COLO668 (cell line): Measurements from ENCODE around the gene DHX8.
"Not testable (repeated sequence)": the region's sequence is repeated elsewhere in the genome, so short reads cannot be mapped to it uniquely, and the experiment has no call there.

ENCODE experiments used
- DNase-seq: peaks from one replicate; lab custom pipeline; 2025; ENCODE audit not compliant: unreplicated experiment; lab: John Stamatoyannopoulos, UW

Gene DHX8

DNA sequence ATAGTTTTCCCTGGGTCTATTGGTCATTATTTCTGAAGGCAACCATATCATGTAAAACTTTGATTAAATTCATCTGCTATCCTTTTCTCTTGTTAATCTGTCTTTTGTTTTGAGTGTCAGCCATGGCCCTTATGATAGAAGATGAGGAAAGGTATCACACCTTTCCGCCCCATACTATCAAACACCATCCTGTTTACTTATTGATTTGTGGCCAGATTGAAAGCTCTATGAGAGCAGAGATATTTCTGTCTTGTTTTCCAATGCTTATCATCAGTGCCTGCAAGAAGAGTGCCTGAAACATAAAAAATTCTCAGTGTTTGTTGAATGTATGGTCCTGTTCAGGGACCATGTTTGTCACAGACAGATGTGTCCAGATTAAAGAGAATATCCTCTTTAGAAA lies 22.6 kb upstream of the DHX8 start:
- no peak for DNase-seq

DNA sequence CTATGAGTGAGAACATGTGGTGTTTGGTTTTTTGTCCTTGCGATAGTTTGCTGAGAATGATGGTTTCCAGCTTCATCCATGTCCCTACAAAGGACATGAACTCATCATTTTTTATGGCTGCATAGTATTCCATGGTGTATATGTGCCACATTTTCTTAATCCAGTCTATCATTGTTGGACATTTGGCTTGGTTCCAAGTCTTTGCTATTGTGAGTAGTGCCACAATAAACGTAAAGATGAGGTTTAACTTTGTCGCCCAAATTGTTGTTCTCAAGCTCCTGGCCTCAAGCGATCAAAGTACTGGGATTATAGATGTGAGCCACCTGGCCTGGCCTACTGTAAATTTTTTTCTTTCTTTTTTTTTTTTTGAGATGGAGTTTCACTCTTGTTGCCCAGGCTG lies 21.2 kb upstream of the DHX8 start:
- DNase-seq = not testable (repeated sequence)

DNA sequence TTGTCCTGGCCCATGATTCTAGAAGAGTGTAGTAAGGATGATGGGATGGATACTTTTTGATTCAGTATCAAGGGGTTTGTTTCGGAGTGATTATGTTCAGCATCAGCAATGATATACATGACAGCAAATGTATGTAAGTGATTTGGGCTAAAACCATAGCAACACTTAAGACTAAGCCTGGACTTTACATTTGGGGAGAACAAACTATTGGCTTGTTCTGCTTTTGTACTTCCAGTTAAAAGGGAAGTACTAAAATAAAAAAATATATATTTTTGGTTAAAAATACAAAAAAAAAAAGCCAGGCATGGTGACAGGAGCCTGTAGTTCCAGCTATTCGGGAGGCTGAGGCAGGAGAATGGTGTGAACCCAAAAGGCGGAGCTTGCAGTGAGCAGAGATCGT lies 20.5 kb upstream of the DHX8 start:
- DNase-seq = no peak

- DNase-seq = no peak
Observed at GRCh38 chr17:43464046-43464445, 19.7 kb upstream of the DHX8 start.

DNA sequence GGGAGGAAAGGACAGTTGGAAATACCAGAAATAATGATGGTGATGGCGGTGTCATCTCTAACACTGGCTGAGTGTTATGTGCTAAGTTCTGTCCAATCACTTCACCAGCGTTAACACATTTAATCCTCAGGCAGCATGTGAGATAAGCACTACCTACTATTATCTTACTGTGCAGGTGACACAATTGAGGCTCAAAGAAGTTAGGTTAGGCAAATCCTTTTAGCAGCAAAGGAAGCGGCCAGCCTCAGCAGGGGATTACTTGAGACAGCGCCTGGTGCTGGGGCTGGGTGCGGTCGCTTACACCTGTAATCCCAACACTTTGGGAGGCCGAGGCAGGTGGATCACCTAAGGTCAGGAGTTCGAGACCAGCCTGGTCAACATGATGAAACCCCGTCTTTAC lies 18.7 kb upstream of the DHX8 start:
- DNase-seq = no peak

GRCh38 chr17:43467981-43468581 lies 15.7 kb upstream of the DHX8 start:
- no peak for DNase-seq

GRCh38 chr17:43468691-43469139 lies 15.1 kb upstream of the DHX8 start:
- no peak for DNase-seq

DNA sequence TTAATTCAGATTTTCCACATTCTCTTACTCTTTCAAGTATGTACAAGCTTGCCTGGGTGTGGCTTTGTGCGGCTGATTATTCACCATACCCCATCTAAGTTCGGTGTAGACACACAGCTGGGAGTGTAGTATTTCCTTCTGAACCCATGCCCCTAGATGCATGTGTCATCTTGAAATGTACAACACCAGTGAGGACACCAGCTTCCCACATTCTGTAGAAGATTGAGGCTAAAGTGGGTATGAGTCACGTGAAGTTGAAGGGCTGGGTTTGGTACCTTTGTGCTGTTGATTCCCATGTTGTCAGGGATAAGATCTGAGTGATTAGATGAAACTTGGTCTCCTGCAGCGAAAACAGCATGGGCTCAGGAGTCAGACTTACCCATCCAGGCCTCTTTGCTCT lies 14.6 kb upstream of the DHX8 start:
- DNase-seq = no peak

DNA sequence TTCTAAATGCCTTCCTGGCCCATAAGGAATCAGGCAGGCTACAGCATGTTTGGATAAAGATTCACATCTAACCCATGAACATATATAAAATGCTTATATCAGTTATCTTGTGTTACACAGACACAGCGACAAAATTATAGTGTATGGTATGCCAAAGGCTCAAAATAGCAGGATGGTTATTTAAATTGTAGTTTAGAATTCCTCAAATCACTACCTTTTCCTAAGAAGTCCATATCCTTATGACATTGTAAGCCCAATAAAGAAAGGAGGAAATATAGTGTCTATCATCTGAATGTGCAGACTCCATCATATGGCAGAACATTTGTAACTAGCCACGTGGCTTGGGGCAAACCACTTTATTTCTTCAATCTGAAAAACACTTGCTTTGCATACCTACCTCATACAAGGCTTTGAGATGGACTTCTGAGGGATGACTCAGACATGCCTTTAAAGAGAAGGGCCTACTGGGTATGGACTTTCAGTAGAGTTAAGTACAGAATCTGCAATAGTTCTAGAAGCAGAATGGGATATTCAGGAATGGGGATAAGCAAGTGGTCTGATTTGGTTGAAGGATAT lies 12.1 kb upstream of the DHX8 start:
- no peak for DNase-seq

GRCh38 chr17:43475494-43476089 lies 8.2 kb upstream of the DHX8 start:
- no peak for DNase-seq

GRCh38 chr17:43476306-43476705 lies 7.5 kb upstream of the DHX8 start:
- not testable (repeated sequence) for DNase-seq

DNA sequence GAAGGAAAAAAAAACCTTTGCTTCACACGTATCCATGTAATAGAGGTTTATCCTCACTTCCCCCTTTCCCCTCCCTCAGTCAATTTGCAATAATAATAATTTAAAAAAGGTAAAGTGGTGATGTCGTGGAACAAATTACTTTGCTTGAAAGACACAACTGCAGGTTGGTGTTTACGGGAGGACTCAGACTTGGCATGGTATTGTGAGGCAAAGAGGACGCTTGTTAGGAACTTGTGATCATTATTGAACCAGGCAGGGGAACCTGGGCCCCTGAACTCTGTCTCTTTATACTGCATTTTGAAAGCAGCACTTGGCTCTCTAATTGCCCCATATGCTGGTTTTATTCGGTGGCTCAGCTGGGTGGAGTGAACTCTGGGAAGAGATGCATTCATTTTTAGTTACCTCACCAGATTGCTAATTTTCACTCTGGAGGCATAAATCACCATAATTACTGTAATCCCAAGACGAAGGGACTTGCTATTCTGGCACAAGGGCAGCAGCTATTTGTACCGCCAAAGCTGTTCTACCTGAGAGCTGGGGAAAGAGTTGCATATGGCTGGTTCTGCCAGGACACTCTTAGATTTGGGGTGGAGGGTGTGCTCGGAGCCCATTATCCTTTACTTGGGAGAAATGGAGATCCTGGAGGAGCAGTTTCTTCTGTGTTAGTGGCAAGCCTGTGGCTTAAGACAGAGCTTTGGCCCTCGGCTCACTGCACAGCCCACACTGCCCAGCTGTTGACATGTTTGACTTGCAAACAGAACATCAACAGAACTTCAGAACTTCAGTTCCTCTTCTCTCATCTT lies 5.7 kb upstream of the DHX8 start:
- DNase-seq = no peak

GRCh38 chr17:43479948-43480347 lies 3.8 kb upstream of the DHX8 start:
- no peak for DNase-seq

GRCh38 chr17:43482103-43483012 lies 1.4 kb upstream of the DHX8 start:
- no peak for DNase-seq

GRCh38 chr17:43490621-43491020 lies 6.8 kb downstream of the DHX8 start:
- no peak for DNase-seq

DNA sequence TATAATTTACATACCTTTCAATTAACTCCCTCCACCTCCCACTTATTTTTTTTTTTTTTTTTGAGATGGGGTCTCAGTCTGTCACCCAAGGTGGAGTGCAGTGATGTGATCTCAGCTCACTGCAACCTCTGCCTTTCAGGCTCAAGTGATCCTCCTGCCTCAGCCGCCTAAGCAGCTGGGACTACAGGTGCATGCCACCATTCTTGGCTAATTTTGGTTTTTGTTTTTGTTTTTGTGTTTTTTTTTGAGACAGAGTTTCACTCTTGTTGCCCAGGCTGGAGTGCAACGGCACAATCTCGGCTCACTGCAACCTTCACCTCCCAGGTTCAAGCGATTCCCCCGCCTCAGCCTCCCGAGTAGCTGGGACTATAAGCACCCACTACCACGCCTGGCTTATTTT lies 25.7 kb downstream of the DHX8 start:
- DNase-seq = not testable (repeated sequence)

GRCh38 chr17:43511199-43511598 lies 27.4 kb downstream of the DHX8 start:
- DNase-seq = not testable (repeated sequence)

- DNase-seq = no peak
Observed at GRCh38 chr17:43515656-43516055, 31.9 kb downstream of the DHX8 start.

- DNase-seq = no peak
Observed at GRCh38 chr17:43517161-43517560, 33.4 kb downstream of the DHX8 start.

- no peak for DNase-seq
Observed at GRCh38 chr17:43517615-43518386, 34.0 kb downstream of the DHX8 start.
